HepG2 (cell line): ENCODE measurements around the gene SMIM11. TPM values are rescaled to one million over a fixed set of nuclear protein-coding genes. Genes with fewer than 3 reads are reported as not detected.

ENCODE experiments used
- ATAC-seq: fragments of 200-7000 bp; cut with Tn5 transposase; 3 replicates; pipeline ENCODE4 v1.9.1; 2020; ENCODE audit warnings: mild to moderate bottlenecking, moderate library complexity
- BruUV-seq: library from RNA; stranded (reverse); fragments of 400-500 nt; replicated peaks from 2 replicates; lab custom pipeline; 2021; lab: Mats Ljungman, UMichigan
- CTCF ChIA-PET: fragments of 300-600 bp; formaldehyde crosslinking; extraction: SDS; loops from one replicate; lab custom pipeline; 2021; ENCODE audit warnings: low total read pairs, inconsistent platforms, low intra/inter-chr PET ratio; lab: Yijun Ruan, JAX
- POLR2A ChIA-PET: fragments of 350-600 bp; sonication (Branson Sonifier 250); formaldehyde crosslinking; loops from one replicate; lab custom pipeline; 2020; ENCODE audit warnings: antibody characterized with exemption, inconsistent platforms; lab: Yijun Ruan, JAX
- DNase-seq: peaks from one replicate; pipeline ENCODE4 v3.0.0-alpha.2; 2015; ENCODE audit warnings: low spot score
- FAIRE-seq: peaks from 3 replicates; lab custom pipeline; 2011; peaks lifted over from hg19 to GRCh38; lab: Jason Lieb, UNC
- H2AFZ ChIP-seq: one replicate; pipeline ENCODE4 v1.6.1; 2011; ENCODE audit warnings: low read length, inconsistent platforms
- H3K27ac ChIP-seq: fragments of 300-600 bp; 3 replicates; pipeline ENCODE4 v1.8.0; 2011; ENCODE audit warnings: mixed run types, mild to moderate bottlenecking, mixed read lengths, low read length, inconsistent platforms; ENCODE audit not compliant: insufficient read depth; ENCODE audit errors: extremely low read length
- H3K27me3 ChIP-seq, 2 experiments: fragments of 200-600 bp in 1 of 2; 2 replicates in 1 of 2; 3 replicates in 1 of 2; pipeline versions ENCODE4 v1.6.0 to v1.8.0; 2011; ENCODE audit warnings: low read length in 2 of 2, mild to moderate bottlenecking in 2 of 2, moderate library complexity in 2 of 2, inconsistent platforms in 1 of 2; ENCODE audit not compliant: insufficient read depth in 2 of 2, control insufficient read depth in 1 of 2
- H3K36me3 ChIP-seq, 2 experiments: fragments of 200-600 bp in 1 of 2; replicated peaks in 1 of 2; 2 replicates in 1 of 2; 3 replicates in 1 of 2; pipeline versions ENCODE4 v1.5.1 to v1.8.0; 2011; ENCODE audit warnings: low read length in 2 of 2, inconsistent platforms in 1 of 2; ENCODE audit not compliant: insufficient read depth in 2 of 2, control insufficient read depth in 1 of 2
- H3K4me1 ChIP-seq: 2 replicates; pipeline ENCODE4 v1.5.1; 2012; ENCODE audit warnings: low read length, inconsistent platforms; ENCODE audit not compliant: insufficient read depth
- H3K4me2 ChIP-seq: 2 replicates; pipeline ENCODE4 v1.6.0; 2011; ENCODE audit warnings: low read depth, low read length, inconsistent platforms
- H3K4me3 ChIP-seq, 3 experiments: fragments of 200-600 bp in 1 of 3; sonication (generic), shearing (Covaris generic) in 1 of 3; replicated peaks in 1 of 3; 2 replicates each; pipeline ENCODE4 v1.5.1; 2011 to 2016; ENCODE audit warnings: low read length in 3 of 3, inconsistent platforms in 2 of 3, low read depth in 2 of 3, mild to moderate bottlenecking in 2 of 3, control low read depth in 1 of 3, mixed read lengths in 1 of 3; ENCODE audit not compliant: insufficient read depth in 1 of 3
- H3K79me2 ChIP-seq: one replicate; pipeline ENCODE4 v1.6.1; 2011; ENCODE audit warnings: low read length, inconsistent platforms; ENCODE audit not compliant: insufficient read depth
- H3K9ac ChIP-seq: 2 replicates; pipeline ENCODE4 v1.6.0; 2011; ENCODE audit warnings: mild to moderate bottlenecking, low read depth, low read length, inconsistent platforms; ENCODE audit not compliant: insufficient read depth
- H3K9me3 ChIP-seq: 2 replicates; pipeline ENCODE4 v1.5.1; 2012; ENCODE audit warnings: mild to moderate bottlenecking, low read length
- H4K20me1 ChIP-seq: 2 replicates; pipeline ENCODE4 v1.6.0; 2011; ENCODE audit warnings: inconsistent platforms, mild to moderate bottlenecking, low read length, moderate library complexity; ENCODE audit not compliant: insufficient read depth
- AHR ChIP-seq: IDR thresholded peaks from 2 replicates; pipeline ENCODE4 v1.6.1; 2018; ENCODE audit warnings: missing genetic modification reagents, missing compliant biosample characterization
- ARID2 ChIP-seq: sonication (generic); formaldehyde crosslinking; IDR thresholded peaks from 2 replicates; pipeline ENCODE4 v1.8.1; 2022; ENCODE audit warnings: mild to moderate bottlenecking, missing genetic modification reagents, borderline replicate concordance
- CHD4 ChIP-seq: fragments of 200-600 bp; sonication (generic); IDR thresholded peaks from 2 replicates; pipeline ENCODE4 v1.7.0; 2017; ENCODE audit warnings: mild to moderate bottlenecking, low read length, borderline replicate concordance
- HNRNPH1 ChIP-seq: fragments of 200-400 bp; formaldehyde crosslinking; optimal IDR thresholded peaks from 2 replicates; pipeline ENCODE3; 2017; ENCODE audit warnings: mild to moderate bottlenecking, low read depth, low read length
- KMT2B ChIP-seq: IDR thresholded peaks from 2 replicates; pipeline ENCODE4 v1.6.1; 2016; ENCODE audit warnings: missing genetic modification reagents, missing compliant biosample characterization
- SAP130 ChIP-seq: IDR thresholded peaks from 2 replicates; pipeline ENCODE4 v1.6.1; 2016; ENCODE audit warnings: low read depth
- ZNF343 ChIP-seq: sonication (generic); formaldehyde crosslinking; IDR thresholded peaks from 2 replicates; pipeline ENCODE4 v1.4.0; 2020; ENCODE audit warnings: mild to moderate bottlenecking, missing genetic modification reagents
- ZNF383 ChIP-seq: sonication (generic); formaldehyde crosslinking; IDR thresholded peaks from 2 replicates; pipeline ENCODE4 v1.4.0; 2020; ENCODE audit warnings: missing genetic modification reagents, mild to moderate bottlenecking, borderline replicate concordance
- ZNF431 ChIP-seq: sonication (generic); formaldehyde crosslinking; IDR thresholded peaks from 2 replicates; pipeline ENCODE4 v1.9.0; 2022; ENCODE audit warnings: missing genetic modification reagents, low read depth, mild to moderate bottlenecking, borderline replicate concordance
- ZNF460 ChIP-seq: sonication (generic); formaldehyde crosslinking; IDR thresholded peaks from 2 replicates; pipeline ENCODE4 v1.5.1; 2020; ENCODE audit warnings: missing genetic modification reagents, mild to moderate bottlenecking, borderline replicate concordance
- ZNF549 ChIP-seq: sonication (generic); formaldehyde crosslinking; IDR thresholded peaks from 2 replicates; pipeline ENCODE4 v1.5.0; 2020; ENCODE audit warnings: missing genetic modification reagents
- ZNF766 ChIP-seq: sonication (generic); formaldehyde crosslinking; IDR thresholded peaks from 2 replicates; pipeline ENCODE4 v1.5.0; 2020; ENCODE audit warnings: missing genetic modification reagents, borderline replicate concordance
- ZNF768 ChIP-seq: sonication (generic); formaldehyde crosslinking; IDR thresholded peaks from 2 replicates; pipeline ENCODE4 v1.4.0; 2020; ENCODE audit warnings: missing genetic modification reagents
- in situ Hi-C: cut with HindIII; loops from 2 replicates; pipeline ENCODE4 v1.10.0; 2017; ENCODE audit warnings: low pct_unique_long_range_greater_than_20kb; ENCODE audit not compliant: extremely low pct_ligation_motif_present
- intact Hi-C: fragments of 100-400 bp; cut with micrococcal nuclease; formaldehyde crosslinking; loops from one replicate; pipeline ENCODE4 v1.10.0; 2022; ENCODE audit not compliant: unreplicated experiment
- polyA plus RNA-seq, 8 experiments: library from polyadenylated mRNA; depleted of rRNA in 3 of 8; stranded (reverse) in 7 of 8; unstranded in 1 of 8; fragments of >200 nt; fragmentation: Illumina TruSeq in 4 of 8; extraction: Trizol in 4 of 8; gene quantifications; 2 replicates each; pipeline versions ENCODE4 v1.2.1 to v1.2.3, GENCODE V29; 2011 to 2016; ENCODE audit warnings: low read depth in 4 of 8, missing spikeins in 1 of 8, mixed read lengths in 1 of 8; ENCODE audit not compliant: insufficient read depth in 1 of 8
- total RNA-seq, 5 experiments: library from RNA; depleted of rRNA; stranded (reverse); fragments of >200 nt; fragmentation: Illumina TruSeq; extraction: Trizol; gene quantifications; 2 replicates each; pipeline ENCODE4 v1.2.3, GENCODE V29; 2016; ENCODE audit warnings: low read depth in 1 of 5
- TF ChIP-seq, protein P1 (sequence below): sonication (generic); formaldehyde crosslinking; IDR thresholded peaks from 2 replicates; pipeline ENCODE4 v1.5.1; 2020; ENCODE audit warnings: mild to moderate bottlenecking, missing genetic modification reagents, moderate library complexity
- TF ChIP-seq, protein P2 (sequence below): sonication (generic); formaldehyde crosslinking; IDR thresholded peaks from 2 replicates; pipeline ENCODE4 v1.4.0; 2020; ENCODE audit warnings: missing genetic modification reagents
- TF ChIP-seq, protein P3 (sequence below): sonication (generic); formaldehyde crosslinking; conservative IDR thresholded peaks from 2 replicates; pipeline ENCODE4 v1.4.0; 2020; ENCODE audit warnings: missing genetic modification reagents

SMIM11 gene
- total and polyA plus RNA-seq, 2 of the 13 experiments (the other 11 are each of a cell fraction or from before 2014, with no cell fraction given), result 6.4 to 18.9 TPM

DNA sequence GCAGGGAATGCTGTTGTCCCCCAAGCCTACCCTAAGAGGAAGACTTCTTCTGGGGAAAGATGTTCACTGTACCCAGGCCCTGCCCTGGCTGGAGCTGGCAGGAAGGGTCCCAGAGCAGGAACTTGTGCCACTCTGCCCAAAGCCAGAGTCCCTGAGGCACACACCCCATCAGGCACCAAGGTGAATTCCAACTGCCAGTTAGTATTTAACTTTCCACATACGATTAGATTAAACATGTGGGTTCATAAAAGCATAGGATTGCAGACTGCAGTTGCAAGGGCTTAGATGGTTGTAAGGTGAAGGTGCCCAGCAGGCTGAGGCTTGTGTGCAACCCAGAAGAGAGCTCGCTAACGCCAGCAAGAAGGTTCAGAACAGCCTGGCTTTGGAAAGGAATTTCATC, 11.6 kb upstream of the SMIM11 start, which contains the start of gene KCNE2 (continued):
- TF ChIP-seq, protein P1, sequence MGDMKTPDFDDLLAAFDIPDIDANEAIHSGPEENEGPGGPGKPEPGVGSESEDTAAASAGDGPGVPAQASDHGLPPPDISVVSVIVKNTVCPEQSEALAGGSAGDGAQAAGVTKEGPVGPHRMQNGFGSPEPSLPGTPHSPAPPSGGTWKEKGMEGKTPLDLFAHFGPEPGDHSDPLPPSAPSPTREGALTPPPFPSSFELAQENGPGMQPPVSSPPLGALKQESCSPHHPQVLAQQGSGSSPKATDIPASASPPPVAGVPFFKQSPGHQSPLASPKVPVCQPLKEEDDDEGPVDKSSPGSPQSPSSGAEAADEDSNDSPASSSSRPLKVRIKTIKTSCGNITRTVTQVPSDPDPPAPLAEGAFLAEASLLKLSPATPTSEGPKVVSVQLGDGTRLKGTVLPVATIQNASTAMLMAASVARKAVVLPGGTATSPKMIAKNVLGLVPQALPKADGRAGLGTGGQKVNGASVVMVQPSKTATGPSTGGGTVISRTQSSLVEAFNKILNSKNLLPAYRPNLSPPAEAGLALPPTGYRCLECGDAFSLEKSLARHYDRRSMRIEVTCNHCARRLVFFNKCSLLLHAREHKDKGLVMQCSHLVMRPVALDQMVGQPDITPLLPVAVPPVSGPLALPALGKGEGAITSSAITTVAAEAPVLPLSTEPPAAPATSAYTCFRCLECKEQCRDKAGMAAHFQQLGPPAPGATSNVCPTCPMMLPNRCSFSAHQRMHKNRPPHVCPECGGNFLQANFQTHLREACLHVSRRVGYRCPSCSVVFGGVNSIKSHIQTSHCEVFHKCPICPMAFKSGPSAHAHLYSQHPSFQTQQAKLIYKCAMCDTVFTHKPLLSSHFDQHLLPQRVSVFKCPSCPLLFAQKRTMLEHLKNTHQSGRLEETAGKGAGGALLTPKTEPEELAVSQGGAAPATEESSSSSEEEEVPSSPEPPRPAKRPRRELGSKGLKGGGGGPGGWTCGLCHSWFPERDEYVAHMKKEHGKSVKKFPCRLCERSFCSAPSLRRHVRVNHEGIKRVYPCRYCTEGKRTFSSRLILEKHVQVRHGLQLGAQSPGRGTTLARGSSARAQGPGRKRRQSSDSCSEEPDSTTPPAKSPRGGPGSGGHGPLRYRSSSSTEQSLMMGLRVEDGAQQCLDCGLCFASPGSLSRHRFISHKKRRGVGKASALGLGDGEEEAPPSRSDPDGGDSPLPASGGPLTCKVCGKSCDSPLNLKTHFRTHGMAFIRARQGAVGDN (CRISPR knock-in tag), result no peak
- TF ChIP-seq KMT2B (CRISPR knock-in tag), result no peak
- no peak for TF ChIP-seq ARID2 (CRISPR knock-in tag)
- no peak for TF ChIP-seq ZNF768 (CRISPR knock-in tag)
- no peak for TF ChIP-seq ZNF549 (CRISPR knock-in tag)
- TF ChIP-seq, protein P2, sequence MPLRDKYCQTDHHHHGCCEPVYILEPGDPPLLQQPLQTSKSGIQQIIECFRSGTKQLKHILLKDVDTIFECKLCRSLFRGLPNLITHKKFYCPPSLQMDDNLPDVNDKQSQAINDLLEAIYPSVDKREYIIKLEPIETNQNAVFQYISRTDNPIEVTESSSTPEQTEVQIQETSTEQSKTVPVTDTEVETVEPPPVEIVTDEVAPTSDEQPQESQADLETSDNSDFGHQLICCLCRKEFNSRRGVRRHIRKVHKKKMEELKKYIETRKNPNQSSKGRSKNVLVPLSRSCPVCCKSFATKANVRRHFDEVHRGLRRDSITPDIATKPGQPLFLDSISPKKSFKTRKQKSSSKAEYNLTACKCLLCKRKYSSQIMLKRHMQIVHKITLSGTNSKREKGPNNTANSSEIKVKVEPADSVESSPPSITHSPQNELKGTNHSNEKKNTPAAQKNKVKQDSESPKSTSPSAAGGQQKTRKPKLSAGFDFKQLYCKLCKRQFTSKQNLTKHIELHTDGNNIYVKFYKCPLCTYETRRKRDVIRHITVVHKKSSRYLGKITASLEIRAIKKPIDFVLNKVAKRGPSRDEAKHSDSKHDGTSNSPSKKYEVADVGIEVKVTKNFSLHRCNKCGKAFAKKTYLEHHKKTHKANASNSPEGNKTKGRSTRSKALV (CRISPR knock-in tag), result no peak

DNA sequence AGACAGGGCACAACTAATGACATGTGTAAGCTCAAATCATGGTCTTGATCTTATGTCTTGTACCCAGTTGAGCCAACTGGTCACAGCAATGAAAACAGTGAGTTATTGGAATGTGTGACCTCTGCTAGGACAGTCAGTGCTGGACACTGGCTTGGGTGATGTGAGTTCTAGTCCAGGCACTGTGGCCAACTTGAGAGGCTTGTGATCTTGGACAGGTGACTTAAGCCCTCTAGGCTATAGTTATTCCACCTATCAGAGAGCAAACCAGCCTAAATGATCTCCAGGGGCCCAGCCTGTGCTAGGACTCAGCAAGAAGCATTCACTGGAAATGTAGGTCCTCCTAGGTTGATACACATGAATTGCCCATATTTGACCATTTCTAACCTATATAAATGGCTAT, 10.4 kb upstream of the SMIM11 start:
- no peak for ATAC-seq
- ChIA-PET CTCF (no interaction called here), POLR2A (no interaction called here)
- Histone ChIP-seq H3K27me3 (no peaks in the 10 kb centered on the region), H3K36me3 (no peaks in the 10 kb centered on the region), H3K9ac (no peak overlapping the region), H3K79me2 (no peaks in the 10 kb centered on the region), H3K4me1 (peaks cover 39% of the 10 kb centered on the region), H3K4me2 (peak overlapping the region; percentile 35; the same call in 1 of the 2 replicates)
- DNase-seq, result no peak
- in situ Hi-C loops, result no loop called here
- no peak for FAIRE-seq
- BruUV-seq, result no TSS peak
- TF ChIP-seq, protein P3, sequence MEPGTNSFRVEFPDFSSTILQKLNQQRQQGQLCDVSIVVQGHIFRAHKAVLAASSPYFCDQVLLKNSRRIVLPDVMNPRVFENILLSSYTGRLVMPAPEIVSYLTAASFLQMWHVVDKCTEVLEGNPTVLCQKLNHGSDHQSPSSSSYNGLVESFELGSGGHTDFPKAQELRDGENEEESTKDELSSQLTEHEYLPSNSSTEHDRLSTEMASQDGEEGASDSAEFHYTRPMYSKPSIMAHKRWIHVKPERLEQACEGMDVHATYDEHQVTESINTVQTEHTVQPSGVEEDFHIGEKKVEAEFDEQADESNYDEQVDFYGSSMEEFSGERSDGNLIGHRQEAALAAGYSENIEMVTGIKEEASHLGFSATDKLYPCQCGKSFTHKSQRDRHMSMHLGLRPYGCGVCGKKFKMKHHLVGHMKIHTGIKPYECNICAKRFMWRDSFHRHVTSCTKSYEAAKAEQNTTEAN, result no peak
- TF ChIP-seq ZNF766 (CRISPR knock-in tag) (no peak), ZNF343 (CRISPR knock-in tag) (no peak), AHR (CRISPR knock-in tag) (no peak), ZNF383 (no peak), ZNF431 (CRISPR knock-in tag) (no peak), SAP130 (no peak), ZNF460 (no peak), CHD4 (no peak), HNRNPH1 (no peak)
- TF ChIP-seq, all 625 proteins: peak for 0
- Histone ChIP-seq H2AFZ (no peak overlapping the region), H3K9me3 (no peaks in the 10 kb centered on the region), H4K20me1 (no peaks in the 10 kb centered on the region), H3K27ac (no peak overlapping the region), H3K4me3 (no peak overlapping the region)
- intact Hi-C loops, result no loop called here
